Fibroblast of villous mesenchyme (primary cell): Measurements from ENCODE around the gene DCTPP1. TPM values are rescaled to one million over a fixed set of nuclear protein-coding genes. Genes with fewer than 3 reads are reported as not detected.
A peak's percentile ranks its signal among the peaks of the same experiment; 100 is the strongest.

Experiments
- DNase-seq: peaks from one replicate; pipeline ENCODE4 v3.0.0-alpha.2; 2010; ENCODE audit warnings: low read depth
- H3K4me3 ChIP-seq: 2 replicates; pipeline ENCODE4 v1.5.1; 2011; ENCODE audit warnings: low read depth, mild to moderate bottlenecking, low read length
- total RNA-seq: library from RNA; depleted of rRNA; stranded (reverse); fragments of >200 nt; gene quantifications from 2 replicates; pipeline ENCODE4 v1.2.3, GENCODE V29; 2012
- TF ChIP-seq, protein P1 (sequence below): IDR thresholded peaks from 2 replicates; pipeline ENCODE4 v1.5.1; 2012; ENCODE audit warnings: low read depth, mild to moderate bottlenecking, low read length; ENCODE audit not compliant: insufficient read depth

The DCTPP1 gene
- total RNA-seq, 1 donor = 18.6 TPM

- TF ChIP-seq, protein P1, sequence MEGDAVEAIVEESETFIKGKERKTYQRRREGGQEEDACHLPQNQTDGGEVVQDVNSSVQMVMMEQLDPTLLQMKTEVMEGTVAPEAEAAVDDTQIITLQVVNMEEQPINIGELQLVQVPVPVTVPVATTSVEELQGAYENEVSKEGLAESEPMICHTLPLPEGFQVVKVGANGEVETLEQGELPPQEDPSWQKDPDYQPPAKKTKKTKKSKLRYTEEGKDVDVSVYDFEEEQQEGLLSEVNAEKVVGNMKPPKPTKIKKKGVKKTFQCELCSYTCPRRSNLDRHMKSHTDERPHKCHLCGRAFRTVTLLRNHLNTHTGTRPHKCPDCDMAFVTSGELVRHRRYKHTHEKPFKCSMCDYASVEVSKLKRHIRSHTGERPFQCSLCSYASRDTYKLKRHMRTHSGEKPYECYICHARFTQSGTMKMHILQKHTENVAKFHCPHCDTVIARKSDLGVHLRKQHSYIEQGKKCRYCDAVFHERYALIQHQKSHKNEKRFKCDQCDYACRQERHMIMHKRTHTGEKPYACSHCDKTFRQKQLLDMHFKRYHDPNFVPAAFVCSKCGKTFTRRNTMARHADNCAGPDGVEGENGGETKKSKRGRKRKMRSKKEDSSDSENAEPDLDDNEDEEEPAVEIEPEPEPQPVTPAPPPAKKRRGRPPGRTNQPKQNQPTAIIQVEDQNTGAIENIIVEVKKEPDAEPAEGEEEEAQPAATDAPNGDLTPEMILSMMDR = no peak
- peak within 1 kb of the TSS; percentile 79 for H3K4me3 ChIP-seq
- peak; percentile 88 for DNase-seq
These were observed 34.5 kb downstream of the DCTPP1 start, which contains the start of gene ZNF48 for GRCh38 chr16:30395155-30395991. Gene ZNF48 (plus strand): TSS chr16:30395420. CDS start chr16:30395795, 375 bp downstream.

DNA sequence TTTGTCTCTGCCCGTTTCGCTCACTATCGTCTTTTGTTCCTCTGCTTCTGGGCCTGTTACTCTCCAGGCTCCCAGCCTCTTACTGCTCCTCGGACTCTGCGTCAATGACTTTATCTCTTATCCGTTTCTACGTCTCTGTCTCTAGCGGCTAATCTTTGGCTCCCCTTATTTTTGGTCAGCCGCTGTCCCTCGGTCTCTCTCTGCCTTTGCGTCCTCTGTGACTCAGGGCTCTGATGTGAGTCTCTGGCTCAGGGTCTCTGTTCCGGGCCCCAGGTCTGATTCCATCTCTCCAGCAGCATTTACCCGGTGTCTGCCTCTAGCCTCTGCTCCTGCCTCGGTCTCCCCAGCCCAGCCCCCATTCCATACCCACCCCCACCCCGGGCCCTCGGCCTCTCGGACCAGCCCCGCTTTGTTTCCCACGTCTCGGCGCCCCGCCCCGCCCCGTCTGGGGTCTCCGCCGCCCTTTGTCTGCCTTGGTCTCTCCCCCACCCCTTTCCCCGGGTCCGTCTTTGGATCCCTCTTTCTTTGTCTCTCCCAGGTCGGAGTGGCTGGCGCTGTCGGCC, 35.2 kb downstream of the DCTPP1 start:
- TF ChIP-seq, protein P1 = no peak
- H3K4me3 ChIP-seq = peak overlapping the region; percentile 79
- peak; percentile 57 for DNase-seq

GRCh38 chr16:30383521-30383920, 46.3 kb downstream of the DCTPP1 start:
- TF ChIP-seq, protein P1 = no peak
- H3K4me3 ChIP-seq = no peak overlapping the region
- DNase-seq = no peak

GRCh38 chr16:30382111-30382881, 47.5 kb downstream of the DCTPP1 start, which contains the start of gene SEPTIN1:
Gene SEPTIN1 (minus strand): TSS chr16:30382561. CDS start chr16:30382542, 19 bp downstream.
- TF ChIP-seq, protein P1 = no peak
- H3K4me3 ChIP-seq = no peak within 1 kb of the TSS
- DNase-seq = no peak

DNA sequence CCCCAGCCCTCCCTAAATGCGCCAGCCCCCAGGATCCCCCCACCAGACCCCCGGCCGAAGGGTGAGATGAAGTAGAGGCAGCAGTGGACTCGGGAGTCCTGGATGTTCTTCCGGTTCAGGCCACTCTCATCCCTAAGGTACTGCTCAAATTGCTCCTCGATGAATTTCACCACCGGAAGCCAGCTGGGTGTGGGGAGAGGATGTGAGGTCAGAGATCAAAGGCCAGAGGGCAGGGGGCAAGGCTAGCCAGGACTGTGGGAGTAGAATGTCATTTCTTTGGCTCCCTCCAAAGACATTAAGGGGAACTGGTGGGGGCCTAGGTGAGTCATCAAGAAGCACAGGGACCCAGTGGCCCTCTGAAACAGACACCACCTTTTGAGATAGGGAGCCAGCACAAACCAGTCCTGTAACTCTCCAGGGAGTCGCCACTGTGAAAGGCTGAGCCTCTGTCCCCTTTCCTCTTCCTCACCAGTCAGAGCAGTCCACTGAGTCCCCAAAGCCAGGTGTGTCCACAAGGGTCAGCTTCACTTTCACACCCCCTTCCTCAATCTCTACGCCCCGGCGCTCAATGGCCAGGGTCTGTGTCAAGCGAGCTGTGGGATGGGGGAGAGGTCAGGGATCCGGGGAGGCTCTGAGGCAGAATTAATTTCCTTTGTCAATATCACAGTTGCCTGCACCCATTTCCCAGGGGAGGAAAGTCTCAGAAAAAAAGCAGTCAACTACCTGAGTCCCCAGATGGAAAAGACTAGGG, 48.4 kb downstream of the DCTPP1 start:
- no peak overlapping the region for H3K4me3 ChIP-seq
- no peak for DNase-seq
- TF ChIP-seq, protein P1 = no peak

GRCh38 chr16:30380803-30381208, 49.0 kb downstream of the DCTPP1 start:
- H3K4me3 ChIP-seq = no peak overlapping the region
- no peak for DNase-seq
- TF ChIP-seq, protein P1 = no peak
